Coronary artery (tissue), 2 donors: ENCODE measurements around the gene NAB2.

Experiments
- DNase-seq: peaks from one replicate; pipeline ENCODE4 v3.0.0-alpha.2; 2017; ENCODE audit warnings: low spot score
- H3K27ac ChIP-seq, 2 donors: fragments of 200-600 bp; sonication (generic); one replicate each; pipeline ENCODE4 v1.5.1; 2016 to 2019
- H3K4me3 ChIP-seq: fragments of 200-600 bp; sonication (generic); 2 replicates; pipeline ENCODE4 v1.5.1; 2016; ENCODE audit warnings: mild to moderate bottlenecking, moderate library complexity
- CTCF ChIP-seq: fragments of 200-600 bp; sonication (generic); IDR thresholded peaks from one replicate; pipeline ENCODE4 v1.5.1; 2019; ENCODE audit warnings: antibody characterized with exemption

NAB2 gene

GRCh38 chr12:57131896-57132744 is 43.2 kb downstream of the NAB2 start:
- TF ChIP-seq CTCF: no peak
- H3K27ac ChIP-seq: peak overlapping the region; percentile 90 to 99
- H3K4me3 ChIP-seq: peak overlapping the region; percentile 81
- DNase-seq: no peak

GRCh38 chr12:57133013-57133569 is 44.2 kb downstream of the NAB2 start:
- H3K27ac ChIP-seq: peak overlapping the region; percentile 90 to 99
- no peak for TF ChIP-seq CTCF
- DNase-seq: no peak
- H3K4me3 ChIP-seq: peak overlapping the region; percentile 81

- Histone ChIP-seq H3K27ac (peak overlapping the region; percentile 90 to 99), H3K4me3 (peak overlapping the region; percentile 81)
- no peak for TF ChIP-seq CTCF
- no peak for DNase-seq
These were observed 45.0 kb downstream of the NAB2 start for GRCh38 chr12:57133916-57134315.

- Histone ChIP-seq H3K4me3 (peak overlapping the region; percentile 63), H3K27ac (peak overlapping the region; percentile 90 to 99)
- TF ChIP-seq CTCF: no peak
- DNase-seq: no peak
These were observed 46.0 kb downstream of the NAB2 start for GRCh38 chr12:57134949-57135348.

GRCh38 chr12:57135527-57136326 is 46.8 kb downstream of the NAB2 start:
- DNase-seq: no peak
- H3K27ac ChIP-seq: peak overlapping the region; percentile 90 to 99
- no peak for TF ChIP-seq CTCF
- peak overlapping the region; percentile 63 for H3K4me3 ChIP-seq

- Histone ChIP-seq H3K27ac (peak overlapping the region in 1 of 2 donors; percentile 99), H3K4me3 (no peak overlapping the region)
- no peak for DNase-seq
- TF ChIP-seq CTCF: no peak
These were observed 49.8 kb downstream of the NAB2 start for GRCh38 chr12:57138526-57139272.
